ENCODE data around the gene RAPGEF6. TPM values are rescaled to one million over a fixed set of nuclear protein-coding genes. Genes with fewer than 3 reads are reported as not detected.

The RAPGEF6 gene
- total and polyA plus RNA-seq, 2 of the 4 experiments (the other 2 are of a cell fraction): 5.8 to 18.8 TPM

- POLR2A ChIA-PET (ENCODE audit: unreplicated experiment): no interaction called here
- CTCF ChIA-PET: no interaction called here
Observed at GRCh38 chr5:131462454-131462853, 172.6 kb downstream of the RAPGEF6 start.

More at GRCh38 chr5:131462454-131462853, 172.6 kb downstream of the RAPGEF6 start:
- no peak overlapping the region for H4K91ac ChIP-seq (ENCODE audit: insufficient read depth, low read depth, low read length)
- H2BK20ac ChIP-seq (ENCODE audit: low read depth, low read length): no peak overlapping the region
- peaks cover 3 to 7% of the 10 kb centered on the region in 2 experiments; a peak in 2 of 4 replicates for H3K79me1 ChIP-seq (ENCODE audit: low read depth in 1 of 2, low read length in 2 of 2)
- H3K23ac ChIP-seq (ENCODE audit: low read depth, low read length): no peak overlapping the region
- BruUV-seq (replicated peaks): no TSS peak
- no peak overlapping the region for H2BK120ac ChIP-seq (ENCODE audit: low read depth, low read length)
- H3K4me2 ChIP-seq (ENCODE audit: low read depth, low read length): no peak overlapping the region
- H3K9me3 ChIP-seq (ENCODE audit: control insufficient read depth, insufficient read depth, low read length): no peaks in the 10 kb centered on the region
- no peak overlapping the region for H2BK15ac ChIP-seq (ENCODE audit: low read depth, low read length)
- H3K27ac ChIP-seq (ENCODE audit: insufficient read depth, low read length): no peak overlapping the region
- H3K36me3 ChIP-seq (ENCODE audit: control insufficient read depth, insufficient read depth, low read length): no peaks in the 10 kb centered on the region; the same call in 1 of the 2 replicates
- dilution Hi-C loops (cut with HindIII; ENCODE audit: low sequenced_read_pairs, unreplicated experiment): no loop called here
- H4K5ac ChIP-seq (ENCODE audit: low read depth, low read length): no peak overlapping the region
- no peaks in the 10 kb centered on the region for H3K27me3 ChIP-seq (ENCODE audit: control insufficient read depth, insufficient read depth, low read length)
- H3K4me1 ChIP-seq (ENCODE audit: control insufficient read depth, insufficient read depth, low read length): peaks cover 3% of the 10 kb centered on the region; the same call in 1 of the 2 replicates
- H2AK5ac ChIP-seq (ENCODE audit: low read depth, low read length): no peak overlapping the region
- ATAC-seq (ENCODE audit: low read depth): no peak
- H3K9ac ChIP-seq (ENCODE audit: low read depth, low read length): no peak overlapping the region
- H3K14ac ChIP-seq (replicated peaks; ENCODE audit: low read depth, low read length): no peak overlapping the region
- in situ Hi-C loops (cut with MboI; ENCODE audit: low sequenced_read_pairs): no loop called here
- intact Hi-C loops (cut with micrococcal nuclease): no loop called here
- H3K18ac ChIP-seq (ENCODE audit: low read depth, low read length): no peak overlapping the region
- DNase-seq: no peak
- no peak overlapping the region for H2AFZ ChIP-seq (replicated peaks; ENCODE audit: low read length, poor library complexity)
- H3K4me3 ChIP-seq (ENCODE audit: insufficient read depth, low read depth, low read length): no peak overlapping the region
- H3K4ac ChIP-seq (ENCODE audit: low read depth, low read length): no peak overlapping the region
- no peak overlapping the region for H3K56ac ChIP-seq (ENCODE audit: extremely low read depth, insufficient read depth, low read length)
- no peak overlapping the region for H2AK9ac ChIP-seq (replicated peaks; ENCODE audit: low read depth, low read length, poor library complexity)
- H2BK5ac ChIP-seq (ENCODE audit: low read depth, low read length, poor library complexity, severe bottlenecking): no peak overlapping the region
- TF ChIP-seq MAZ (IDR thresholded peaks at IDR 0.05; ENCODE audit: borderline replicate concordance, low read depth, low read length): no peak
- TF ChIP-seq USF2 (IDR thresholded peaks at IDR 0.05; ENCODE audit: low read depth, low read length): no peak
- TF ChIP-seq, protein P1, sequence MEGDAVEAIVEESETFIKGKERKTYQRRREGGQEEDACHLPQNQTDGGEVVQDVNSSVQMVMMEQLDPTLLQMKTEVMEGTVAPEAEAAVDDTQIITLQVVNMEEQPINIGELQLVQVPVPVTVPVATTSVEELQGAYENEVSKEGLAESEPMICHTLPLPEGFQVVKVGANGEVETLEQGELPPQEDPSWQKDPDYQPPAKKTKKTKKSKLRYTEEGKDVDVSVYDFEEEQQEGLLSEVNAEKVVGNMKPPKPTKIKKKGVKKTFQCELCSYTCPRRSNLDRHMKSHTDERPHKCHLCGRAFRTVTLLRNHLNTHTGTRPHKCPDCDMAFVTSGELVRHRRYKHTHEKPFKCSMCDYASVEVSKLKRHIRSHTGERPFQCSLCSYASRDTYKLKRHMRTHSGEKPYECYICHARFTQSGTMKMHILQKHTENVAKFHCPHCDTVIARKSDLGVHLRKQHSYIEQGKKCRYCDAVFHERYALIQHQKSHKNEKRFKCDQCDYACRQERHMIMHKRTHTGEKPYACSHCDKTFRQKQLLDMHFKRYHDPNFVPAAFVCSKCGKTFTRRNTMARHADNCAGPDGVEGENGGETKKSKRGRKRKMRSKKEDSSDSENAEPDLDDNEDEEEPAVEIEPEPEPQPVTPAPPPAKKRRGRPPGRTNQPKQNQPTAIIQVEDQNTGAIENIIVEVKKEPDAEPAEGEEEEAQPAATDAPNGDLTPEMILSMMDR (conservative IDR thresholded peaks at IDR 0.05; ENCODE audit: low read depth, low read length): no peak
- TF ChIP-seq POLR2A (IDR thresholded peaks at IDR 0.05; ENCODE audit: low read depth, low read length): no peak
- no peak for TF ChIP-seq RAD21 (IDR thresholded peaks at IDR 0.05; ENCODE audit: low read length)
- no peak for TF ChIP-seq CEBPB (IDR thresholded peaks at IDR 0.05; ENCODE audit: low read depth, low read length)
- TF ChIP-seq, protein P2, sequence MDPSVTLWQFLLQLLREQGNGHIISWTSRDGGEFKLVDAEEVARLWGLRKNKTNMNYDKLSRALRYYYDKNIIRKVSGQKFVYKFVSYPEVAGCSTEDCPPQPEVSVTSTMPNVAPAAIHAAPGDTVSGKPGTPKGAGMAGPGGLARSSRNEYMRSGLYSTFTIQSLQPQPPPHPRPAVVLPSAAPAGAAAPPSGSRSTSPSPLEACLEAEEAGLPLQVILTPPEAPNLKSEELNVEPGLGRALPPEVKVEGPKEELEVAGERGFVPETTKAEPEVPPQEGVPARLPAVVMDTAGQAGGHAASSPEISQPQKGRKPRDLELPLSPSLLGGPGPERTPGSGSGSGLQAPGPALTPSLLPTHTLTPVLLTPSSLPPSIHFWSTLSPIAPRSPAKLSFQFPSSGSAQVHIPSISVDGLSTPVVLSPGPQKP (IDR thresholded peaks at IDR 0.05; ENCODE audit: borderline replicate concordance, low read depth, low read length): no peak
- no peak for TF ChIP-seq MXI1 (IDR thresholded peaks at IDR 0.05; ENCODE audit: borderline replicate concordance, low read depth, low read length)
- no peak for TF ChIP-seq BHLHE40 (IDR thresholded peaks at IDR 0.05; ENCODE audit: low read depth, low read length)
- no CpG with 5 or more reads among the region's 3 CpGs for WGBS, 2 experiments (ENCODE audit: extremely low coverage in 2 of 2, insufficient read length in 1 of 2)
- no peaks in the 10 kb centered on the region for H4K20me1 ChIP-seq (ENCODE audit: insufficient read depth, low read length)
- H3K9me1 ChIP-seq (ENCODE audit: insufficient read depth, low read length): 0 out of 2 replicates have a peak, but pooled peaks cover 3% of the 10 kb centered on the region
- no peak overlapping the region for H4K8ac ChIP-seq (ENCODE audit: low read depth in 2 of 2, low read length in 2 of 2)

Measured in IMR-90 (cell line).